Tibial nerve (tissue), 4 donors: Measurements from ENCODE around the gene SBNO2. TPM values are rescaled to one million over a fixed set of nuclear protein-coding genes. Genes with fewer than 3 reads are reported as not detected.

ENCODE experiments used
- DNase-seq, 2 donors: peaks; one replicate each; pipeline ENCODE4 v3.0.0-alpha.2; 2019; ENCODE audit warnings: low spot score in 2 of 2
- H3K27ac ChIP-seq, 4 donors: fragments of 200-600 bp; sonication (generic) in 3 of 4; one replicate each; pipeline ENCODE4 v1.5.1; 2017 to 2019; ENCODE audit warnings: mild to moderate bottlenecking in 1 of 4
- H3K27me3 ChIP-seq, 2 donors: fragments of 200-600 bp; sonication (generic) in 1 of 2; one replicate each; pipeline versions ENCODE4 v1.5.1 to v1.6.0; 2017 to 2019
- H3K36me3 ChIP-seq, 3 donors: fragments of 200-600 bp; sonication (generic); one replicate each; pipeline ENCODE4 v1.5.1; 2018 to 2019
- H3K4me1 ChIP-seq, 4 donors: fragments of 200-600 bp; sonication (generic) in 3 of 4; one replicate each; pipeline ENCODE4 v1.5.1; 2017 to 2019
- H3K4me3 ChIP-seq, 4 donors: fragments of 200-600 bp; sonication (generic) in 3 of 4; one replicate each; pipeline ENCODE4 v1.5.1; 2017 to 2019; ENCODE audit warnings: mild to moderate bottlenecking in 1 of 4, moderate library complexity in 1 of 4
- H3K9me3 ChIP-seq, 4 donors: fragments of 200-600 bp; sonication (generic) in 3 of 4; one replicate each; pipeline ENCODE4 v1.5.1; 2017 to 2019
- EP300 ChIP-seq, 2 donors: sonication (generic); formaldehyde crosslinking; IDR thresholded peaks; one replicate each; pipeline ENCODE4 v1.6.1; 2017; ENCODE audit warnings: antibody characterized with exemption in 2 of 2, mild to moderate bottlenecking in 1 of 2
- POLR2A ChIP-seq, 2 donors: fragments of 450-650 bp; IDR thresholded peaks; one replicate each; pipeline ENCODE4 v1.6.1; 2017; ENCODE audit warnings: antibody characterized with exemption in 2 of 2, mild to moderate bottlenecking in 2 of 2, moderate library complexity in 2 of 2
- WGBS, 2 donors: methylation state at CpG; one replicate each; pipeline ENCODE4 v1.1.5; 2018; 5-methylcytosine and 5-hydroxymethylcytosine counted together
- total RNA-seq, 4 donors: library from RNA; depleted of rRNA; stranded (reverse); fragments of >200 nt; gene quantifications; one replicate each; pipeline ENCODE4 v1.1.0, GENCODE V29; 2016
- TF ChIP-seq, protein P1 (sequence below), 5 experiments: fragments of 200-600 bp in 3 of 5; fragments of 450-650 bp in 2 of 5; sonication (generic) in 3 of 5; IDR thresholded peaks; one replicate each; pipeline ENCODE4 v1.5.1; 2016 to 2019; ENCODE audit warnings: antibody characterized with exemption in 5 of 5, mild to moderate bottlenecking in 3 of 5, moderate library complexity in 2 of 5

Gene SBNO2
- total RNA-seq, 4 donors from 2014 or later, result 26.6 to 105 (median 39.3) TPM

DNA sequence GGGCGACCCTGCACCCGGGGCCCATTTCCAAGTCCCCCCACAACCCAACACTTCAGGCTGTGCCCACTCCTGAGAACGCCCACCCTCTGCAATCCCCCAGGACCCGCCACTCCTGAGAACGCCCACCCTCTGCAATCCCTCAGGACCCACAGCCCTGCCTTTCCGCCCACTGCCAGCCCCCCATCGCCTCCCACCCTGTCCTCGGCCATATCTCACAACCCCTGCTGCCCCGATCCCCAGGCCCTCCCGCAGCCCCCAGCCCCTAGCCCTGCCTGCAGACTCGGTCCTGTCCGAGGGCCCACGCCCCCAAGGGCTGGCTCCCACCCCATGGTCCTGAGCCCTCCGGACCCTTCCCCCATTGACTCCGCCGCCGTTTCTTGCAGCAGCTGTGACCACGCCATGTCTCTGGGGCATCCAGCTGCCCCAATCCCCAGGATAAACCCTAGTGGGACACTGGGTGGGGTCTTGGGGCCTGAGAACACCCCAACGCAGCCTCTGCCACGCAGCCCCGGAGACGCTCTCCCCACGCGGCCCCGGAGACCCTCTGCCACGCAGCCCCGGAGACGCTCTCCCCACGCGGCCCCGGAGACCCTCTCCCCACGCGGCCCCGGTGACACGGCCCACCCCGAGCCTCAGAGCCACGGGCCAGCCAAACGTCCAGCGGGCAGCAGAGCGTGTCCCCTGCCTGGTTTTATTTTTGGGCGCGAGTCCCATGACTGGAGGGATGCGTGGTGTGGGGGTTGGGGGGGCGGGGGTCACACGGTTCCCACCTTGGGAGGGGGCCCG is 17.0 kb downstream of the SBNO2 start:
- peaks cover 0 to 74% (median 31%) of the 10 kb centered on the region in 4 donors for H3K4me1 ChIP-seq
- peaks cover 0 to 27% (median 6%) of the 10 kb centered on the region in 3 donors for H3K36me3 ChIP-seq
- TF ChIP-seq EP300 (IDR thresholded peaks at IDR 0.05), result no peak
- TF ChIP-seq, protein P1, sequence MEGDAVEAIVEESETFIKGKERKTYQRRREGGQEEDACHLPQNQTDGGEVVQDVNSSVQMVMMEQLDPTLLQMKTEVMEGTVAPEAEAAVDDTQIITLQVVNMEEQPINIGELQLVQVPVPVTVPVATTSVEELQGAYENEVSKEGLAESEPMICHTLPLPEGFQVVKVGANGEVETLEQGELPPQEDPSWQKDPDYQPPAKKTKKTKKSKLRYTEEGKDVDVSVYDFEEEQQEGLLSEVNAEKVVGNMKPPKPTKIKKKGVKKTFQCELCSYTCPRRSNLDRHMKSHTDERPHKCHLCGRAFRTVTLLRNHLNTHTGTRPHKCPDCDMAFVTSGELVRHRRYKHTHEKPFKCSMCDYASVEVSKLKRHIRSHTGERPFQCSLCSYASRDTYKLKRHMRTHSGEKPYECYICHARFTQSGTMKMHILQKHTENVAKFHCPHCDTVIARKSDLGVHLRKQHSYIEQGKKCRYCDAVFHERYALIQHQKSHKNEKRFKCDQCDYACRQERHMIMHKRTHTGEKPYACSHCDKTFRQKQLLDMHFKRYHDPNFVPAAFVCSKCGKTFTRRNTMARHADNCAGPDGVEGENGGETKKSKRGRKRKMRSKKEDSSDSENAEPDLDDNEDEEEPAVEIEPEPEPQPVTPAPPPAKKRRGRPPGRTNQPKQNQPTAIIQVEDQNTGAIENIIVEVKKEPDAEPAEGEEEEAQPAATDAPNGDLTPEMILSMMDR (IDR thresholded peaks at IDR 0.05), result no peak
- no peak for TF ChIP-seq POLR2A (IDR thresholded peaks at IDR 0.05)
- 90 to 92% methylated on average over 41 to 46 of the region's 46 CpGs for WGBS, 2 donors
- no peaks in the 10 kb centered on the region for H3K9me3 ChIP-seq
- no peak overlapping the region for H3K4me3 ChIP-seq
- H3K27me3 ChIP-seq, result no peaks in the 10 kb centered on the region
- H3K27ac ChIP-seq, result peak overlapping the region in 3 of 4 donors; percentile 90 to 96 (median 95)
- DNase-seq, result no peak

DNA sequence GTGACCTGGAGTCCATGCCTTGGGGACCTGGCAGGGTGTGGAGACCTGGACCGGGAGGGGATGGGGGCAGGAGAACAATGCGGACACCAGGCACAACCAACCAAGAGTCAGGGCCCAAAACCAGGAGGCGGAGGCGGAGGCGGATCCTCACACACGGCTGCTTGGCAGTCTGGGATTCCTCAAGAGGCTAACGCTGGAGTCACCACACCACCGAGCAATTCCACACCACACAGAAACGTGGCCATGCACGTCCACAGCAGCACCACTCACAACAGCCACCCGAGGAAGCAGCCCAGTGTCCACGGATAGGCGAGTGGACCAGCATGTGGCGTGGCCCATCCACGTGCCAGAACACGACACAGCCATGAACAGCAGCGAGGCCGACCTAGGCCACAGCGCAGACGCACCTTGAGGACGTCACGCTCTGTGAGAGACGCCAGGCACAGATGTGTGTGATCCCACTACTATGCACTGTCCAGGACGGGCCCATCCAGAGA is 17.7 kb downstream of the SBNO2 start:
- Histone ChIP-seq H3K36me3 (peaks cover 0 to 34% (median 6%) of the 10 kb centered on the region in 3 donors), H3K27me3 (no peaks in the 10 kb centered on the region), H3K4me1 (peaks cover 0 to 74% (median 33%) of the 10 kb centered on the region in 4 donors), H3K27ac (peak overlapping the region; percentile 71 to 96 (median 92)), H3K4me3 (no peak overlapping the region), H3K9me3 (no peaks in the 10 kb centered on the region)
- no peak for TF ChIP-seq EP300 (IDR thresholded peaks at IDR 0.05)
- TF ChIP-seq, protein P1 (IDR thresholded peaks at IDR 0.05), result no peak
- TF ChIP-seq POLR2A (IDR thresholded peaks at IDR 0.05), result no peak
- WGBS, 2 donors, result 74 to 81% methylated on average over 5 to 20 of the region's 24 CpGs
- DNase-seq, result no peak

DNA sequence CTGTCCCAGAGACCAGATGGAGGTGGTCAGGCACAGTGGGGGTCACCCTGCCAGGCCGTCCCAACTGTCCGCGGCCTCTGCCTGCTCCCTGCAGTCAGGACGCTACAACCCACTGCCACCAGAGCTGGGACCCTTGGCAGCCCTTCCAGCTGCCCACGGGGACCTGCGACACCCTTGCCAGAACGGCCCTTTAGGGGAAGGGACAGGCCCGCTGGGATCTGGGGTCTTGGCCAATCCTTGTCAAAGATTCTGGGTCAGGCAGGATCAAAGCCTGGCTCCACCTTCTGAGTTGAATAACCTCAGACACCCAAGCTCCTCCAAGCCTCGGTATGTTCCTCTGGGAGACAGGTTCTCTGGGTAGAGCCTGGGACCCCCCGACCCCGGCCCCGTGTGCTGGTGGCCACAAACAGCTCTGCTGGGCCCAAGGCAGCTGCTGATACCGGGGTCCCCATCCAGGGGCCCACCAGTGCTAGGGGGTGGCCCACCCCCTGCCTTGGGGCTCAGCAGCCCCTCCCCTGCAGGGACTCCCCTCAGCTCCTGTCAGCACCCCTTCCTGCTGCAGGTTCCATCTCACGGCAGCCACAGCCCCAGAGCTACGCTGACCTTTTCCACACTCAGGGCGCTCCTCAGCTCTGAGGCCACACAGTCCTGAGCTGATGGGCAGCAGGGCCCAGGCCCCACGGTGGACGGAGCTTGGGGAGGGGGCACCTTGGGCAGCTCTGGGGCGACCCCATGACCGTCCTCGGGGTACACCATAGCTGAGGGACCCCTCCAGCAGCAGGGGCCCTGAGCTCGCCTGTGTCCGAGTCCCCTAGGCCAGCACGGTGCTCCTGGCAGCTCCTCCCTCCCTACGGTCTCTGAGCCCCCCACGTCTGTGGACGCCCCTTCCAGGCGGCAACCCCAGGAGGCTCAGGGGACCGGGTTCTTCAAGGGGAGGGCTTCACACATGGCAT is 18.4 kb downstream of the SBNO2 start:
- TF ChIP-seq POLR2A (IDR thresholded peaks at IDR 0.05), result no peak
- TF ChIP-seq EP300 (IDR thresholded peaks at IDR 0.05), result no peak
- TF ChIP-seq, protein P1 (IDR thresholded peaks at IDR 0.05), result no peak
- H3K4me3 ChIP-seq, result peak overlapping the region in 3 of 4 donors; percentile 7 to 50 (median 41)
- DNase-seq, result no peak
- WGBS, 2 donors, result 61 to 69% methylated on average over 26 to 29 of the region's 29 CpGs
- peaks cover 0 to 41% (median 6%) of the 10 kb centered on the region in 3 donors for H3K36me3 ChIP-seq
- peak overlapping the region; percentile 71 to 96 (median 92) for H3K27ac ChIP-seq
- peaks cover 0 to 78% (median 35%) of the 10 kb centered on the region in 4 donors for H3K4me1 ChIP-seq
- no peaks in the 10 kb centered on the region for H3K9me3 ChIP-seq
- H3K27me3 ChIP-seq, result no peaks in the 10 kb centered on the region

DNA sequence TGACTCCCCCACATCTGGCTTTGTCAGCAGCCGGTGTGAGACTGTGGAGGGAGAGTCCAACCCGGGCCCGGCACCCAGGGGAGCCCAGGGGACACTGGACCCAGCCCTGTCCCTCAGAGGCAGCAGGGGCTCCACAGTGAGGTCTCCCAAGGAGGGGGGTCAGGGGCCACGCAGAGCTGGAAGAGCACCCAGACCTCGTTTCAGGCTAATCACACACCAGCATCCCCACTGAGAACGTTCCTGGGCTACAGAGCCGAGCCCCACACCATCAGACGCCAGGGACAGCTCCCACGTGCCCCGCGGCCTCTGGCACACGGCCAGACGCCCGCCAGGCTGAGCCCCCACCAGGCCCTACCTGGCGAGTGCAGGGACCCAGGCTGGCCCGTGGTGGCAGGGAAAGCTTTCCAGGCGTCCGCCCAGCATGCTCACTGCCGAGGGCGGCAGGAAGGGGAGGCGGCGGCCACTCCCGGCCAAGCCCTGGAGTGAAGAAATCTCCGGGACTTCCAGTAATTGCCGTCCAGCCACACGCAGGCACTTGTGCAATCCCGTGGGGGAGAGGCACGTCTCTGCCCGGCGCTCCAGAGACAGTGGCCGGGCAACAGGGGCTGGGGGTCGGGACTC is 19.2 kb downstream of the SBNO2 start:
- Histone ChIP-seq H3K4me3 (peak overlapping the region; percentile 7 to 50 (median 25)), H3K4me1 (peaks cover 0 to 78% (median 35%) of the 10 kb centered on the region in 4 donors), H3K27me3 (no peaks in the 10 kb centered on the region), H3K27ac (peak overlapping the region; percentile 71 to 96 (median 92)), H3K9me3 (no peaks in the 10 kb centered on the region), H3K36me3 (peaks cover 0 to 49% (median 6%) of the 10 kb centered on the region in 3 donors)
- DNase-seq, result peak; percentile 78 to 86
- TF ChIP-seq EP300 (IDR thresholded peaks at IDR 0.05), result peak; percentile 96 to 97
- TF ChIP-seq, protein P1 (IDR thresholded peaks at IDR 0.05), result no peak
- TF ChIP-seq POLR2A (IDR thresholded peaks at IDR 0.05), result peak; percentile 31 to 35
- 8 to 15% methylated on average over 18 to 32 of the region's 32 CpGs for WGBS, 2 donors
